Gastroesophageal sphincter (tissue), 4 donors: ENCODE results near the gene RTN4RL1. TPM values are rescaled to one million over a fixed set of nuclear protein-coding genes. Genes with fewer than 3 reads are reported as not detected.
A peak's percentile ranks its signal among the peaks of the same experiment; 100 is the strongest.

ENCODE experiments used
- ATAC-seq: fragments of 150-250 bp; one replicate; pipeline ENCODE4 v1.9.1; 2016; ENCODE audit warnings: mild to moderate bottlenecking, moderate library complexity
- H3K27ac ChIP-seq, 4 donors: fragments of 200-600 bp; sonication (generic) in 3 of 4; 1 replicate in 3 of 4; 2 replicates in 1 of 4; pipeline ENCODE4 v1.5.1; 2016 to 2019
- H3K27me3 ChIP-seq: fragments of 200-600 bp; sonication (generic); one replicate; pipeline ENCODE4 v1.5.1; 2019
- H3K36me3 ChIP-seq, 2 donors: fragments of 200-600 bp; sonication (generic); one replicate each; pipeline ENCODE4 v1.5.1; 2019; ENCODE audit warnings: control low read depth in 1 of 2
- H3K4me1 ChIP-seq, 3 donors: fragments of 200-600 bp; sonication (generic); 1 replicate in 2 of 3; 2 replicates in 1 of 3; pipeline ENCODE4 v1.5.1; 2016 to 2019; ENCODE audit warnings: control low read depth in 2 of 3
- H3K4me3 ChIP-seq, 2 donors: fragments of 200-600 bp; sonication (generic); one replicate each; pipeline ENCODE4 v1.5.1; 2019; ENCODE audit warnings: mild to moderate bottlenecking in 1 of 2, moderate library complexity in 1 of 2
- H3K9me3 ChIP-seq, 3 donors: fragments of 200-600 bp; sonication (generic); one replicate each; pipeline ENCODE4 v1.5.1; 2017 to 2019; ENCODE audit warnings: control low read depth in 2 of 3
- CTCF ChIP-seq, 4 experiments: fragments of 200-600 bp in 2 of 4; fragments of 450-650 bp in 2 of 4; sonication (generic) in 1 of 4; IDR thresholded peaks; one replicate each; pipeline ENCODE4 v1.5.1; 2017 to 2019; ENCODE audit warnings: antibody characterized with exemption in 4 of 4, mild to moderate bottlenecking in 2 of 4, moderate library complexity in 2 of 4
- EP300 ChIP-seq: sonication (generic); formaldehyde crosslinking; IDR thresholded peaks from one replicate; pipeline ENCODE4 v1.6.1; 2017; ENCODE audit warnings: antibody characterized with exemption, mild to moderate bottlenecking
- POLR2A ChIP-seq, 2 donors: fragments of 450-650 bp; IDR thresholded peaks; one replicate each; pipeline ENCODE4 v1.6.1; 2017; ENCODE audit warnings: antibody characterized with exemption in 2 of 2, mild to moderate bottlenecking in 2 of 2, moderate library complexity in 1 of 2
- POLR2AphosphoS5 ChIP-seq: sonication (generic); formaldehyde crosslinking; IDR thresholded peaks from one replicate; pipeline ENCODE4 v1.6.1; 2017; ENCODE audit warnings: antibody characterized with exemption
- WGBS, 2 donors: methylation state at CpG; one replicate each; pipeline ENCODE4 v1.1.5; 2018; ENCODE audit warnings: low coverage in 1 of 2; 5-methylcytosine and 5-hydroxymethylcytosine counted together
- total RNA-seq, 4 donors: library from RNA; depleted of rRNA; stranded (reverse); fragments of >200 nt; gene quantifications; one replicate each; pipeline ENCODE4 v1.1.0, GENCODE V29; 2016

RTN4RL1 gene
- total RNA-seq, 4 donors from 2014 or later = 0.58 to 0.81 (median 0.72) TPM; not detected in 1

- TF ChIP-seq CTCF (IDR thresholded peaks at IDR 0.05) (no peak), EP300 (no peak), POLR2A (IDR thresholded peaks at IDR 0.05) (no peak), POLR2AphosphoS5 (no peak)
- Histone ChIP-seq H3K36me3 (peaks cover 0 to 73% of the 10 kb centered on the region in 2 donors), H3K27me3 (no peaks in the 10 kb centered on the region), H3K9me3 (no peaks in the 10 kb centered on the region), H3K27ac (peak overlapping the region in 3 of 4 donors; percentile 73 to 85 (median 77)), H3K4me1 (peaks cover 0 to 82% (median 57%) of the 10 kb centered on the region in 3 donors), H3K4me3 (no peak overlapping the region)
- WGBS, 2 donors = 90% methylated on average over 3 of the region's 13 CpGs; no CpG with 5 or more reads in 1 of the 2 donors
- no peak for ATAC-seq
Measured at GRCh38 chr17:2070241-2071023, 45.3 kb upstream of the RTN4RL1 start.

DNA sequence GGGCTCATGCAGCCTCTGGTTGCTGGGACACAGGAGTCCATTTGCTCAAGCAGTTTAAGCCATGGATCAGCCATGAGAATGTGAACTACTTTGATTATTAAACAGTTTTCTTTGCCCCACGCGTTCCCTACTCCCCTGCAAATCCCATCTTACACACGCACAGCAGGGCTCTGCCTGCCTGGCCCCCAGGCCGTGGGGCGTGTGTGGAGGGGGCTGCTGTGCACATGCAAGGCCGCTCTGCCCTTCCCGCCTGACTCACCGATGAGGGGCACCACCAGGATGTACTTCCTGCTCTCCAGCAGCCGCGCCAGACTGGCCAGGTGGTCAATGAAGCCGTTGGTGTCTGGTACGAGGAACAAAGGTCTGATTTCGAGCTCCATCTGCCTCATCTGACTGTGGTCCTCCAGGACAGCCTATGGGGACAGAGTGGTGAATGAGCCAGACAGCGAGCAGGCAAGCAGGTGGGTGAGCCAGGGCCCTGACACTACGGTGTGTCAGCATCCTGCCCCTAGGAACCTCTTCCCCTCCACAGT lies 43.5 kb upstream of the RTN4RL1 start:
- H3K36me3 ChIP-seq = peaks cover 0 to 82% of the 10 kb centered on the region in 2 donors
- TF ChIP-seq EP300 (no peak), POLR2A (IDR thresholded peaks at IDR 0.05) (no peak), POLR2AphosphoS5 (no peak), CTCF (IDR thresholded peaks at IDR 0.05) (no peak)
- peaks cover under 1 to 88% (median 61%) of the 10 kb centered on the region in 3 donors for H3K4me1 ChIP-seq
- H3K4me3 ChIP-seq = no peak overlapping the region
- H3K9me3 ChIP-seq = no peaks in the 10 kb centered on the region
- 83% methylated on average over 2 of the region's 15 CpGs; no CpG with 5 or more reads in 1 of the 2 donors for WGBS, 2 donors
- peaks cover 3% of the 10 kb centered on the region for H3K27me3 ChIP-seq
- H3K27ac ChIP-seq = peak overlapping the region in 3 of 4 donors; percentile 86 to 95 (median 92)
- ATAC-seq = no peak

- ATAC-seq = peak; percentile 10
- peaks cover 3% of the 10 kb centered on the region for H3K27me3 ChIP-seq
- H3K36me3 ChIP-seq = peaks cover 0 to 87% of the 10 kb centered on the region in 2 donors
- WGBS, 2 donors = 37% methylated on average over 2 of the region's 6 CpGs; no CpG with 5 or more reads in 1 of the 2 donors
- H3K9me3 ChIP-seq = no peaks in the 10 kb centered on the region
- H3K4me1 ChIP-seq = peaks cover 2 to 93% (median 66%) of the 10 kb centered on the region in 3 donors
- peak overlapping the region in 3 of 4 donors; percentile 86 to 95 (median 92) for H3K27ac ChIP-seq
- TF ChIP-seq POLR2A (IDR thresholded peaks at IDR 0.05) (no peak), POLR2AphosphoS5 (no peak), EP300 (no peak), CTCF (IDR thresholded peaks at IDR 0.05) (no peak)
- H3K4me3 ChIP-seq = no peak overlapping the region
Measured at GRCh38 chr17:2068031-2068518, 42.9 kb upstream of the RTN4RL1 start.

- H3K9me3 ChIP-seq = no peaks in the 10 kb centered on the region
- TF ChIP-seq POLR2A (IDR thresholded peaks at IDR 0.05) (no peak), CTCF (IDR thresholded peaks at IDR 0.05) (no peak), EP300 (no peak), POLR2AphosphoS5 (no peak)
- ATAC-seq = no peak
Measured at GRCh38 chr17:2067608-2068024, 42.5 kb upstream of the RTN4RL1 start.

More at GRCh38 chr17:2067608-2068024, 42.5 kb upstream of the RTN4RL1 start:
- peaks cover 2 to 96% (median 69%) of the 10 kb centered on the region in 3 donors for H3K4me1 ChIP-seq
- peaks cover 0 to 91% of the 10 kb centered on the region in 2 donors for H3K36me3 ChIP-seq
- H3K4me3 ChIP-seq = no peak overlapping the region
- H3K27ac ChIP-seq = peak overlapping the region in 3 of 4 donors; percentile 86 to 95 (median 92)
- 60% methylated on average over 1 of the region's 5 CpGs; no CpG with 5 or more reads in 1 of the 2 donors for WGBS, 2 donors
- H3K27me3 ChIP-seq = peaks cover 3% of the 10 kb centered on the region
